HG02588 (cell line): Measurements from ENCODE around the gene FOLR2.

Source experiments
- ATAC-seq: cut with Tn5 transposase; IDR thresholded peaks from one replicate; pipeline ENCODE4 v1.9.1; 2021; ENCODE audit warnings: mild to moderate bottlenecking, moderate library complexity; ENCODE audit not compliant: unreplicated experiment

The FOLR2 gene

GRCh38 chr11:72229336-72229924 is 12.8 kb downstream of the FOLR2 start:
- no peak for ATAC-seq

- no peak for ATAC-seq
These were observed 13.6 kb downstream of the FOLR2 start for GRCh38 chr11:72229925-72230763.

GRCh38 chr11:72230764-72231365 is 14.3 kb downstream of the FOLR2 start:
- ATAC-seq: no peak

GRCh38 chr11:72231396-72232259 is 15.0 kb downstream of the FOLR2 start:
- no peak for ATAC-seq

- no peak for ATAC-seq
These were observed 15.9 kb downstream of the FOLR2 start for GRCh38 chr11:72232260-72233055.

GRCh38 chr11:72233056-72233772 is 16.6 kb downstream of the FOLR2 start:
- no peak for ATAC-seq

- no peak for ATAC-seq
These were observed 17.3 kb downstream of the FOLR2 start for GRCh38 chr11:72233773-72234513.

- no peak for ATAC-seq
These were observed 17.9 kb downstream of the FOLR2 start for GRCh38 chr11:72234514-72234830.

- ATAC-seq: no peak
These were observed 18.3 kb downstream of the FOLR2 start for GRCh38 chr11:72234920-72235319.

GRCh38 chr11:72235351-72236057 is 18.9 kb downstream of the FOLR2 start:
- ATAC-seq: no peak

GRCh38 chr11:72236083-72236697 is 19.6 kb downstream of the FOLR2 start:
- no peak for ATAC-seq

GRCh38 chr11:72236774-72237111 is 20.1 kb downstream of the FOLR2 start:
- ATAC-seq: no peak

GRCh38 chr11:72237112-72237931 is 20.7 kb downstream of the FOLR2 start:
- ATAC-seq: no peak

GRCh38 chr11:72238040-72238450 is 21.5 kb downstream of the FOLR2 start:
- no peak for ATAC-seq

- ATAC-seq: no peak
These were observed 22.1 kb downstream of the FOLR2 start for GRCh38 chr11:72238492-72239312.

- ATAC-seq: no peak
These were observed 22.8 kb downstream of the FOLR2 start for GRCh38 chr11:72239313-72239848.
